GM12872 (cell line): ENCODE results near the gene SPATS2.

ENCODE experiments used
- TF ChIP-seq, protein P1 (sequence below): IDR thresholded peaks from 3 replicates; pipeline ENCODE4 v1.5.1; 2011; ENCODE audit warnings: low read depth, mild to moderate bottlenecking, low read length, moderate library complexity; ENCODE audit not compliant: insufficient read depth

Gene SPATS2

DNA sequence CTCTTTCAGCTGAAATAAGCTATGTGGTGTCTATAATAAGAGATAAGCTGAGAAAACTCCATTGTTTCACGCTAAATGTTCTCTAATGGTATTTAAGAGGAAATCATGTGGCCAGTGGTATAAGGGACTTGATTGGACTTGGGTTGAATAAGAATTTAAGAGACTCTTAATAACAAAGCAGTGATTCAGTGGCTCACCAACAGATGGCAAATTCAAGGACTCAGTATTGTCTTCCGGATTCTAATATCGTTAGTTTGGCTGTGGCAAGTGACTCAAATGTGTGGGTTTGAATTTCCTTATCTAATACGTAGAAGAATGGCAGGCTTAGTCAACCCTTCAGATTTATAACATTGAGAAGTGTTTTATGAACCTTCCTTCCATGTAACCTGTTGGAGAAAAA, 122.5 kb downstream of the SPATS2 start:
- TF ChIP-seq, protein P1, sequence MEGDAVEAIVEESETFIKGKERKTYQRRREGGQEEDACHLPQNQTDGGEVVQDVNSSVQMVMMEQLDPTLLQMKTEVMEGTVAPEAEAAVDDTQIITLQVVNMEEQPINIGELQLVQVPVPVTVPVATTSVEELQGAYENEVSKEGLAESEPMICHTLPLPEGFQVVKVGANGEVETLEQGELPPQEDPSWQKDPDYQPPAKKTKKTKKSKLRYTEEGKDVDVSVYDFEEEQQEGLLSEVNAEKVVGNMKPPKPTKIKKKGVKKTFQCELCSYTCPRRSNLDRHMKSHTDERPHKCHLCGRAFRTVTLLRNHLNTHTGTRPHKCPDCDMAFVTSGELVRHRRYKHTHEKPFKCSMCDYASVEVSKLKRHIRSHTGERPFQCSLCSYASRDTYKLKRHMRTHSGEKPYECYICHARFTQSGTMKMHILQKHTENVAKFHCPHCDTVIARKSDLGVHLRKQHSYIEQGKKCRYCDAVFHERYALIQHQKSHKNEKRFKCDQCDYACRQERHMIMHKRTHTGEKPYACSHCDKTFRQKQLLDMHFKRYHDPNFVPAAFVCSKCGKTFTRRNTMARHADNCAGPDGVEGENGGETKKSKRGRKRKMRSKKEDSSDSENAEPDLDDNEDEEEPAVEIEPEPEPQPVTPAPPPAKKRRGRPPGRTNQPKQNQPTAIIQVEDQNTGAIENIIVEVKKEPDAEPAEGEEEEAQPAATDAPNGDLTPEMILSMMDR, result no peak

DNA sequence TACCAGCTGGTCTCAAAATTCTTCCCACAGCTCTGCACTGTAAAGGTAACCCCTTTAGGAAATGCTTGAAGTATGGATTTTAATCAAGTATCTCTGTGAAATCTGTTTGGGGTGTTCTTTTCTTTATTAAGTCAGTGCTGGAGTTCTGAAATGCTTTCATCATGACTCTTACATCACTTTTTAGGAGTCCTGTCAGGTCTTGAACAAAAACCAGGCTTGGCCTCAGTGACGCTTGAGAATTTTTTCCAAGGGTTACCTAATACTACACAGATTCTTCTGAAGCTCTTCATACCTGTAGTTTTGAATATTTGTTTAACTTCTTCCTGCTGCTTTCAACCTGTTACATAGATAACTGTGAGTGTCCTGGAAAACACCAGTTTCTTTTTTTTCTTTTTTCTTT, 124.6 kb downstream of the SPATS2 start:
- TF ChIP-seq, protein P1, result no peak

DNA sequence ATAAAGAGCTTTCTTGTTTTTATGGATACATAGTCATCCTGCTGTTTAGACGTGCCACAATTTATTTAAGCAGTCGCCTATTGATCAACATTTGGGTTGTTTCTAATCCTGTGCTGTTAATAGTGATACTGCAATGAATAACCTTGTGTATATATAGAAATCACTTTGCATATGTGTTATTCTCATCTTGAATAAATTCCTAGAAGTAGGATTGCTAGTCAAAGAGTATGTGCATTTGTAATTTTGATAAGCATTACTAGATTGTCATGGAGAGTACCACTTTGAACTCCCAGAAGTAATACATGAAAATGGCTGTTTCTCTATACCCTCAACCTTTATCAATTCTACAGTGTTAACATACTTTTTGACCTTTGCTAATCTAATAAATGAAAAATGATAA, 126.6 kb downstream of the SPATS2 start:
- TF ChIP-seq, protein P1, result no peak

DNA sequence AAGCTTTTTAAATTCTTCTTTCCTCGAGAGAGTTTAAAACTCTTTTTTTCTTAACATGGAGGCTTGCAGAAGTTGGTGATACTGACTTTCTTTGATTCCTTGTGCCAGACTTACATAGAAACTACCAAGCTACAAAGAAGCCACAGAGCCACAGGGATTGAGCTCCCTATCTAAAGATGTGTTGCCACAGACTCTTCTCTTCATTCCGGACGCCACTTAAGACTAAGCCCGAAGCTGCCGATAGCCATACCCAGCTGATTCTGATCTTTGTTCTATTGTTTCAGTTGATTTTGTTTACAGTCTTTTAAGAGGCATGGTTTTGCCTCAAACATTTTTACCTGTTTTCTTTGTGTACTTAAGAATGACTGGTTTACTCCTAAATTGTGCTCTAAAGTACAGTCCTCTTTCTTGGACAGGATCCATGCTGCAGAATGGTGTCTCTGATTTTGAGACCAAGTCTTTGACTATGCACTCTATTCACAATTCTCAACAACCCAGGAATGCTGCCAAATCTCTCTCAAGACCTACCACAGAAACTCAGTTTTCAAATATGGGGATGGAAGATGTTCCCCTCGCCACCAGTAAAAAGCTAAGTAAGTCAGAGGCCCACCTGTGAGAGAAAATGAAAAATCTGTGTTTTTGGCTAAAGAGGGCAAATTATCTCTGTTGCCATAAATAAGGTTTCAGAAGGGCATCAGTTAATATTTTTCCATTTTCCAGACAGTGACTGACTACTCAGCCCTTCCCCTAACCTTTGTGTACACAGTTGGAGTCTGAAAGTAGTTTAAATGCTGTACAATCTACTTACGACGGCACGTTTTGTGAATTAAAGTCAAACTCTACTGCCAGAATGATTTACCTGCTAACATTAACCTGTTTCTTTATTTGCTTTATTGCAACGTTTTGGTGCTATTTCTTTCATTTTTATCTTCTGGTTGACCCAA, 129.4 kb downstream of the SPATS2 start:
- TF ChIP-seq, protein P1, result no peak

DNA sequence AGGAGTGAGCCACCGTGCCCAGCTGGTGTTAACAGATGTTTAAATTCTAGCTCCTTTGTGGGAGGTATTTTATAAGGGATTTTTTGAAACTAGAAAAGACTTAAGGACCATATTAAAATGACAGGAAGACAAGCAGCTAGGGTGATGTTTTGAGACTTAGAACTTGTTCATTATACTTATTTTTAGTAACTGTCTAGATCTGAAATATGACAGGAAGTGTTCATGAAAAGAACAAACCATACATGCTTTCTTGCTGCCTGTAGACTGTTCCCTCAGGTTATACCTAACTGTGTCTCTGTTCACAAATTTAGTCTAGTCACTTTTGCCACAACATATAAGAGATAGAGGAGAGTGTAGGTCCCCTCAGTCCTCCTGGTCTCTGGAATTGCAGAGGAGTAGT, 134.6 kb downstream of the SPATS2 start:
- TF ChIP-seq, protein P1, result no peak

DNA sequence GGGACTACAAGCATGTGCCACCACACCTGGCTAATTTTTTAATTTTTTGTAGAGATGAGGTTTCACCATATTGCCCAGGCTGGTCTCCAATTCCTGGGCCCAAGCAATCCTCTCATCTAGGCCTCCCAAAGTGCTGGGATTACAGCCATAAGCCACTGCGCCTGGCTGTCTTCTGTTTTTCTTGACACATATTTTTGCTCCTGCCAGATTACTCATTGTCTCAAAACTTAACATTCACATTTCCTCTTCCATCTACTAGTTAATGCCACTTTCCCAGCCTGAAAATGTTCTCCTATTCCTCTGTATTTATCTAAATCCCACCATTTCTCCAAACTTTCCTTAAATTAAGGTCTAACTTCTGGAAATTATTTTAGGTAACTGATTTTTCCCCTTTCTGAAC, 135.3 kb downstream of the SPATS2 start:
- TF ChIP-seq, protein P1, result no peak

DNA sequence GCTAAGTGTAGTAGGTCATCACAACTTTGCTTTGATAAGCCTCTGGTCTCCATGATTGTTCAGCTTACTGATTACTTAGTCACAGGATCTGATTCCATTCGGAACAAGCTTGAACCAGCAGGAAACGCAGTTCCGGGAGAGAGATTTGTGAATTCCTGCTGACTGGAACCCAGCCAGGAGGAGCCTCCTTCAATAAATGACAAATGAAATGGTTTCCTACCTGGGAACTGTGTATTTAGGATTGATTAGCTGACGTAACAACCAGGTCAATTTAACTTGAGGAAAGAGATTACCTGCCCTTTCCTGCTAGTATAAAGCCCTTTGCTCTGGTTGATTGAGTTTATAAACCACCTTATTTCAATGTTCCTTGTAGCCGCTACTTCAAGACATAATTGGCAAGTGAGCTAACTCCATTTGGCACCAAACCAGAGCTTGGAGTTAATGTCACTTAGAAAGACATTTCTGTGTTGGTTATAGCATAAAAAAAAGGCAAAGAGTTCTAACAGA, 136.5 kb downstream of the SPATS2 start:
- TF ChIP-seq, protein P1, result no peak
